Neuron (in vitro differentiated cells): ENCODE measurements around the gene NCDN.

Experiments used
- H2AFZ ChIP-seq: one replicate; pipeline ENCODE4 v1.6.1; 2013; ENCODE audit warnings: low read depth, mild to moderate bottlenecking, inconsistent platforms, low read length, moderate library complexity
- H3K27me3 ChIP-seq: one replicate; pipeline ENCODE4 v1.6.1; 2013; ENCODE audit warnings: low read length; ENCODE audit not compliant: insufficient read depth
- H3K36me3 ChIP-seq: one replicate; pipeline ENCODE4 v1.6.1; 2013; ENCODE audit warnings: low read length; ENCODE audit not compliant: insufficient read depth
- H3K4me1 ChIP-seq: one replicate; pipeline ENCODE4 v1.6.1; 2013; ENCODE audit warnings: low read length; ENCODE audit not compliant: insufficient read depth
- H3K4me3 ChIP-seq: 2 replicates; pipeline ENCODE4 v1.5.1; 2013; ENCODE audit warnings: mild to moderate bottlenecking, low read length, moderate library complexity
- H3K9me3 ChIP-seq: one replicate; pipeline ENCODE4 v1.6.1; 2013; ENCODE audit warnings: low read length

NCDN gene

DNA sequence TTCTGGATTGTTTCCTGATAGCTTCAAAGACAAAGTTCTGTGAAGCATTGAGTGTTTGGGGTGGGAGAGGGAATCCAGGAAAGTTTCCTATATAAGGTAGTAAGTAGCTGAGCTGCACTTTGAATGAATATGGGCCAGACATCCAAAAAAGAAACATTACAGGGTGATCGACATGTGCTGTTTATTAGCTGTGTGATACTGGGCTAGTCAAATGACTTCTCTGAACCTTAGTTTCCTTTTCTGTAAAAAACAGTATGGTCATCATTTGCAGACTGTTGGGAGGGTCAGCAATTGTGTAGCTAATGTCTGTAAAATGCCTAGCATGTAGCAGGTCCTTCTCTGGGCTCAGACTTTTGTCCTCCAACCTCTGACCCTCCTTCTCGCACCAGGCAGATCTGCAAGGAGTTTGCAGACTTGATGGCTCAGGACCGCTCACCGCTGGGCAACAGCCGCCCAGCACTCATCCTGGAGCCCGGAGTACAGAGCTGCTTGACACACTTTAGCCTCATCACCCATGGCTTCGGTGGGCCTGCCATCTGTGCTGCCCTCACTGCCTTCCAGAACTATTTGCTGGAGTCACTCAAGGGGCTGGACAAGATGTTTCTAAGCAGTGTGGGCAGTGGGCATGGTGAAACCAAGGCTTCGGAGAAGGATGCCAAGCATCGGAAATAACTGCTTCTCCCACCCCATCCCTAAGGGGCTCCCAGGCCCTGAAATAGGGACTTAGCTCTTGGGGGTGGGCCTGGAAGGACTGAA is 36.6 kb downstream of the NCDN start:
- H3K36me3 ChIP-seq: peaks cover 2% of the 10 kb centered on the region
- no peak overlapping the region for H2AFZ ChIP-seq
- H3K4me1 ChIP-seq: no peaks in the 10 kb centered on the region
- H3K4me3 ChIP-seq: no peak overlapping the region
- H3K27me3 ChIP-seq: no peaks in the 10 kb centered on the region
- H3K9me3 ChIP-seq: no peaks in the 10 kb centered on the region

DNA sequence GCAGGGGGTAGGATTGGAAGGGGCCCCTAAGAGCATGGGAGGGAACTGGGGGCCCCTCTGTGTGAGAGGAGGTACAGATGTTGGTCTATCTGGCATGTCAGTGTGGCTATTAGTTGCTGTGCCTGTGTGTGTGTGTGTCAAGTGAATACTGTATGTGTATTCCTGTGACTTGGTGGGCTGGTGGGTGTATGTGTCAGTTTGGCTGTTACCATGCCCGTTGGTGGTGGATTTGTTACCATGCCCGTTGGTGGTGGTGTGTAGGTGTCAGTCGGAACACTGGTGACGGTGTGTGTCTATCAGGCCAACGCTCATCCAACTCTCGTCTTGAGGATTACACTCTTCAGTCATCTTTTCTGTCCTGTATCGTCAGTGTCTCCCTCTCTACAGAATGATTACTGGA is 38.1 kb downstream of the NCDN start:
- no peak overlapping the region for H2AFZ ChIP-seq
- H3K27me3 ChIP-seq: no peaks in the 10 kb centered on the region
- H3K9me3 ChIP-seq: no peaks in the 10 kb centered on the region
- H3K4me1 ChIP-seq: no peaks in the 10 kb centered on the region
- H3K4me3 ChIP-seq: no peak overlapping the region
- H3K36me3 ChIP-seq: peaks cover 12% of the 10 kb centered on the region

DNA sequence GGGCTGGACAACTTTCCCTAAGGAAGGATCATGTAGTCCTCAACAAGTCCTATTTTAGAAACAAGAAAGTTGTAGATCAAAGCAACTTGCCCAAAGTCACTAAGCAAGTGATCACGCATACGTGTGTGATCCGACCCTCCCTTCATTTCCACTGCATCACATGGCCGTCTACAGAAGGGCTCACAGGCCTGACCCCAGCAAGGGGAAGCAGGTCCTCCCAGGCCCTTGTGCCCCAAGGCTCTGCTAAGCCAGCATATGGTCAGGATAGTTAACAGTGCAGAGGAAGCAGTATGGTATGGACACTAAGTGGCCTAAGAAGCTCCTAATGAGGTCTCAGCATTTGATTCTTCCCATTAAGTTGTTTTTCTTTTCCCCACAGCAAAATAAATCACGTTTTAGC is 40.3 kb downstream of the NCDN start:
- no peaks in the 10 kb centered on the region for H3K4me1 ChIP-seq
- no peaks in the 10 kb centered on the region for H3K9me3 ChIP-seq
- H2AFZ ChIP-seq: no peak overlapping the region
- H3K27me3 ChIP-seq: no peaks in the 10 kb centered on the region
- no peak overlapping the region for H3K4me3 ChIP-seq
- H3K36me3 ChIP-seq: peaks cover 30% of the 10 kb centered on the region

DNA sequence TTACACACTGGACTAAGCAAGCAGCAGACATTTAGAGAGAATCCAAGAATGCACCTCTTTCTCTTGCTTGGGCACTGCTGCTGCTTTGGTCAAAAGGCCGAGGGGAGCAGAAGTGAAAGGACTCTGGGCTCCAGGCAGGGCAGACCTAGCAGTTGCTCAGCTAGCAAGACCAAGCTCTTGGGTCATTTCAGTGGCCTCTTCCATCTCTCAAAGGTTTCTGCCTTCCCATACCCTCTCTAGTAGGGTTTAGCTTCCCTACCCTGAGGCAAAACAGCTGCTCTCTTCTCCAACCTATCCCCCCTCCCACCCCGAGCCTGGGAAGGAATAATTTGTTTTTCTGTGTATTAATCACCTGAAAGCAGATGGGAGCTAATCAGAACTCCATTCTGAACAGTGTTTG is 41.3 kb downstream of the NCDN start:
- Histone ChIP-seq H3K4me3 (no peak overlapping the region), H3K36me3 (peaks cover 41% of the 10 kb centered on the region), H3K4me1 (no peaks in the 10 kb centered on the region), H3K27me3 (no peaks in the 10 kb centered on the region), H2AFZ (no peak overlapping the region), H3K9me3 (no peaks in the 10 kb centered on the region)

DNA sequence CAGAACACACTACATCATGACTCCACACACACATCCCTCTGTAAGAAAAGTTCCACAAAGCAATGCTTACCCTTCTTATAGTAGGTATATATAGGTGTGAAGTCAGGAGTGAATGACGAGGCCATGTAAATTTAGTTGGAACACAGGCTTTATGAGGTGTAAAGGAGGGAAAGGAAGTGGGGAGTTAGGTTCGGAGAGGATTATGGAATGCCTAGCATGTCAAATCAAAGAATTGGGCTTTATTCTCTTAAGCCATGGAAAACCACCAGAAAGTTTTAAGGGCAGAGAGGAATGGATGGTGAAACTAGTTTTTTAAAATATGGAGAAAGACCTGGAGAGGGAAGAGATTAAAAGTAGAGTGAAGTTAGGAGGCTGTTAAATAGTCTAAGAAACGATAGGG is 41.8 kb downstream of the NCDN start:
- no peak overlapping the region for H3K4me3 ChIP-seq
- no peaks in the 10 kb centered on the region for H3K9me3 ChIP-seq
- H2AFZ ChIP-seq: no peak overlapping the region
- no peaks in the 10 kb centered on the region for H3K4me1 ChIP-seq
- H3K27me3 ChIP-seq: no peaks in the 10 kb centered on the region
- H3K36me3 ChIP-seq: peaks cover 45% of the 10 kb centered on the region

DNA sequence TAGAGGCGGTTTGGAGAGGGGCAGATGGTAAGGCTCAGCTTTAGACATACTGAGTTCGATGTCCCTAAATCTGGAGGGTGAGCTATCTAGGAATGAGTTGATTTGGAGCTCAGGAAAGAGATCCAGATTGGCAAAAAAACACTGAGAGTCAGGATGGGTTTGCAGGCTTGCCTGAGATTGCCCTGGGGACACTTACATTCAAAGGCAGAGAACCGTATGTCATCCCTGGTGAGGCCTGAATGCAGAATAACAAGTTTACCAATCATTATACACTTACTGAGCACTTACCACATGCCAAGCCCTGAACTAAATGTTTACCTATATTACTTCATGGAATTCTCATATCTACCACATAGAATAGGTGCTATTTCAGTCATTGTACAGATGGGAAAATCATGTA is 43.0 kb downstream of the NCDN start:
- Histone ChIP-seq H3K4me3 (no peak overlapping the region), H3K9me3 (no peaks in the 10 kb centered on the region), H3K27me3 (no peaks in the 10 kb centered on the region), H3K4me1 (peaks cover 10% of the 10 kb centered on the region), H2AFZ (no peak overlapping the region), H3K36me3 (peaks cover 51% of the 10 kb centered on the region)

DNA sequence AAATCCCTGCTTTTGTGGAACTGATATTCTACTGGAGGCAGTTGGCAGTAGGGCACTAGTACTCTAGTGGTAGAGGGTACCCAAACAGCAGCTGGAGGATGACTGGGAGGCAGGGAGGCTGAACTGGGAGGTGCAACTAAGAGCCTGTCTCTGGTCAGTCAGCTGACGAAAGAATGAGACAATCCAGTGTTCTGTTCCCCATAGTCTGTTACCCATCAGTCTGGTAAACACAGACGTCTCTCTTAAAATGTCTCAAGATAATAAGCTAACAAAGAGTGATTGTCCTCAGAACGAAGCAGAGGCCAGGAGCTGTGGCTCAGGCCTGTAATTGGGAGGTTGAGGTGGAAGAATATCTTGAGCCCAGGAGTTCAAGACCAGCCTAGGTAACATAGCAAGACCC is 45.9 kb downstream of the NCDN start:
- no peak overlapping the region for H3K4me3 ChIP-seq
- peaks cover 59% of the 10 kb centered on the region for H3K36me3 ChIP-seq
- H2AFZ ChIP-seq: no peak overlapping the region
- peaks cover 1% of the 10 kb centered on the region for H3K9me3 ChIP-seq
- H3K4me1 ChIP-seq: peaks cover 19% of the 10 kb centered on the region
- no peaks in the 10 kb centered on the region for H3K27me3 ChIP-seq

DNA sequence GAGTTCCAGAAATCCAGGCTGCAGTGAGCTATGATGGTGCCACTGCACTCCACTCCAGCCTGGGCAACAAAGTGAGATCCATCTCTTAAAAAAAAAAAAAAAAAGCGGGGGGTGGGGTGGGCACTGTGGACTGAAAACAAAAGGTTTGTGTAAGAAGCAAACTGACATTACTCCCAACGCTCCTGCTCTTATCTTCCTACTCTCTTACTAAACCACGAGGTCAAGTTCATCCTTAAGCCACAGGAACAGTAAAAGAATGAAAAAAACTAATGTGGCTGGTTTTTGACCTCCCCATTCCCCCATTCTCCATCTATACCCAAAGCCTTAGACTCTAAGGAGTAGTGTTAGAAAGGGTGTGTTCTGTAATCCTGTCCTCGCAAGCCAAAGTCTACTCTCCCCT is 46.3 kb downstream of the NCDN start:
- Histone ChIP-seq H3K36me3 (peaks cover 64% of the 10 kb centered on the region), H3K27me3 (no peaks in the 10 kb centered on the region), H2AFZ (no peak overlapping the region), H3K4me3 (no peak overlapping the region), H3K4me1 (peaks cover 19% of the 10 kb centered on the region), H3K9me3 (peaks cover 1% of the 10 kb centered on the region)

DNA sequence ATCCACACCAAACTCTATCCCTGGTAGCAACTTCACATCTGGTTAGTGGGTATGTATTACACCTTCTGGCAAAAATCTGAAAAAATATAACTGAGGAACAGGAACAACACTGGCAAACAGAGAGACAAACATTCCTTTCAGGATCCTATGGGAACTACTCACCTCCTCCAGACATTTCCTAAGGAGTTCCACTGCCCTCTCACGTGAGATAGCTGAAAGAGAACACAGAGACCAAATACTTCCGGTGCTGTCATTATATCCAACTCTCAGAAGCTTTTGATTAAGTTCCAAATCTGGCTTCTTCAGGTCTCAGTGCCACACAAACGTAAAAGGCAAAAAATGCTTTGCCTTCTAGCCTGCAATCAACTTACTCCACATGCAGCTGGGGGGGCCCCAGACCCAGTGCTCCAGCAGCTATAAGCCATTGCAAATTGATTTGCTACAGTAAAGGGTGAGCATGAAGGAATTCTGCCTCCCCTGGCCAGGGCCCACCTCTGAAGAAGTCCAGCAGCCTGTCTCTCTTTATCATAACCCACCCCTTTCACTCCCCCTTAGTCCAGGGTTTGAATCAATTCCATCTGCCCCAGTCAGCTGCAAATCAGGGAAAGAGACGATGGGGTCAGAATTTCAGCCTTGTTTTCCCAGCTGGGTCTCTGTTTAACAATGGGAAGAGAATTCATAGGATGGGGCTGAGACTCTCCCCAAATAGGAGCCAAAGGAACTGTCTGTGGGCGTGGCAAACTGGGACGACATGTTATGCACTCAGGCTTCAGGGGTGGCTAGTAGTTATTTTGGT is 47.7 kb downstream of the NCDN start:
- H3K4me3 ChIP-seq: no peak overlapping the region
- no peaks in the 10 kb centered on the region for H3K27me3 ChIP-seq
- H3K36me3 ChIP-seq: peaks cover 70% of the 10 kb centered on the region
- H3K4me1 ChIP-seq: peaks cover 19% of the 10 kb centered on the region
- H2AFZ ChIP-seq: no peak overlapping the region
- peaks cover 1% of the 10 kb centered on the region for H3K9me3 ChIP-seq

DNA sequence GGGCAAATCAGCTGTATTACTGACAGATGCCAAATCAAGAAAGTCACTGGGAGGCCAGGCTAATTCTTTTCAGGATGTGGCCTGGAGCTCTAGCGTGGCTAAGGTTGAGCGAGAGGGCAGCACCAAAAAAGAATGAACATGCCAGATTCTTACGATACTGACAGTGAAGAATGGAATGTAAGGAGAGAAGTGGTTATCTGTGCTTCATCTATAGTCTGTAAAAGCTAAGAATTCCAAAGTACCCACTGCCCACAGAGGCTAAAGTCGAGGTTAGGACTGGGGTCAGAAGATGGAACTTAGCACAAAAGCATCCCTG is 48.2 kb downstream of the NCDN start:
- H3K9me3 ChIP-seq: peaks cover 1% of the 10 kb centered on the region
- peaks cover 19% of the 10 kb centered on the region for H3K4me1 ChIP-seq
- H3K27me3 ChIP-seq: no peaks in the 10 kb centered on the region
- H3K4me3 ChIP-seq: no peak overlapping the region
- H2AFZ ChIP-seq: no peak overlapping the region
- peaks cover 72% of the 10 kb centered on the region for H3K36me3 ChIP-seq

DNA sequence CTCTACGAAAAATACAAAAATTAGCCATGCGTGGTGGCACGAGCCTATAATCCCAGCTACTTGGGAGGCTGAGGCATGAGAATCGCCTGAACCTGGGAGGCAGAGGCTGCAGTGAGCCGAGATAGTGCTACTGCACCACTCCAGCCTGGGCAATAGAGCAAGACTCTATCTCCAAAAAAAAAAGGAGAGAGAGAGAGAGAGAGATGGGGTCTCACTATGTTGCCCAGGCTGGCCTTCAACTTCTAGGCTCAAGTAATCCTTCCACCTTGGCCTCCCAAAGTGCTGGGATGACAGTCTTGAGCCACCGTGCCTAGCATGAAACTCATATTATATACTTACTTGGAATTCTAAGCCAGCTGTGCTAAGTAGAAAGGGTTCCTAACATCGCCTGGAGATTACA is 54.1 kb downstream of the NCDN start:
- Histone ChIP-seq H3K4me3 (no peak overlapping the region), H3K36me3 (peaks cover 74% of the 10 kb centered on the region), H3K4me1 (no peaks in the 10 kb centered on the region), H2AFZ (no peak overlapping the region), H3K27me3 (no peaks in the 10 kb centered on the region), H3K9me3 (peaks cover 1% of the 10 kb centered on the region)

DNA sequence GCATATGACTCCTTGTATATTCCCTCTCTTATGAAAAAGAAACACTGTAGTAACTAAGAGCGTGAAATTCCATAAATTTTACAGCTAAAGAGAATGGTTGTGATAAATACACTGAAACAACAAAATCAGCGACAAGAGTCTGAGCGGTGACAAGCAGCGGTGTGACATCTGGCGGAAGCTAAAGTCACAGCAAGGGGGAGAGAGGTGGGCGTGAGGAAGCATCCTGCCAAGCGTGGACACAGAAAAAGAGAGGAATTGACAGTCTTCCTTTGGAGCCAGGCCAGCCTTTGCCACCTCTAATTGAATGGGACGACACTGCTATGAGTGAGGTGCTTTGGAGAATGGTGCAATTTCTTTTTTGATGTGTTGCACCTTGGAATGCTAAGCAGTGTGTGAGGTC is 57.8 kb downstream of the NCDN start:
- Histone ChIP-seq H2AFZ (no peak overlapping the region), H3K9me3 (no peaks in the 10 kb centered on the region), H3K4me1 (no peaks in the 10 kb centered on the region), H3K27me3 (no peaks in the 10 kb centered on the region), H3K4me3 (no peak overlapping the region), H3K36me3 (peaks cover 68% of the 10 kb centered on the region)
